T-helper 17 cell (primary cell): ENCODE measurements around the gene AQP12A. TPM values are rescaled to one million over a fixed set of nuclear protein-coding genes. Genes with fewer than 3 reads are reported as not detected.
"Not testable (repeated sequence)": the region's sequence is repeated elsewhere in the genome, so short reads cannot be mapped to it uniquely, and the experiment has no call there.

Experiments
- ATAC-seq: fragments of 150-1000 bp; cut with Tn5 transposase; 2 replicates; pipeline ENCODE4 v1.10.0; 2021; ENCODE audit warnings: mild to moderate bottlenecking, moderate library complexity
- DNase-seq, 3 donors: peaks; one replicate each; pipeline versions ENCODE4 v3.0.0 to v3.0.0-alpha.2; 2020 to 2021
- H3K9me3 ChIP-seq: one replicate; pipeline ENCODE4 v1.7.0; 2013; ENCODE audit warnings: low read length, mild to moderate bottlenecking; ENCODE audit not compliant: control insufficient read depth, poor library complexity, severe bottlenecking
- H3K27ac Mint-ChIP-seq: one replicate; pipeline ENCODE4 v1.8.0; 2022; ENCODE audit warnings: mild to moderate bottlenecking, moderate library complexity, mixed read lengths
- H3K27me3 Mint-ChIP-seq: one replicate; pipeline ENCODE4 v1.8.0; 2022; ENCODE audit warnings: mixed read lengths
- H3K36me3 Mint-ChIP-seq: one replicate; pipeline ENCODE4 v1.8.0; 2022; ENCODE audit warnings: low read depth, mixed read lengths
- H3K4me1 Mint-ChIP-seq: one replicate; pipeline ENCODE4 v1.8.0; 2022; ENCODE audit warnings: mild to moderate bottlenecking, mixed read lengths
- H3K4me3 Mint-ChIP-seq: one replicate; pipeline ENCODE4 v1.8.0; 2022; ENCODE audit warnings: mild to moderate bottlenecking, moderate library complexity, mixed read lengths
- total RNA-seq, 4 donors: library from RNA in 2 of 4; stranded (reverse) in 2 of 4; gene quantifications; one replicate each; pipeline ENCODE4 v1.2.3 and lab custom pipeline; 2022 to 2026

The AQP12A gene
- total RNA-seq (not detected), total RNA-seq (lab: John Stamatoyannopoulos, UW) (0 reads per million in 2 donors)

GRCh38 chr2:240691631-240692420 lies at the start of gene AQP12A:
AQP12A (plus strand) TSS chr2:240691866; CDS start chr2:240691914, 48 bp downstream.
- H3K4me3 Mint-ChIP-seq, H3K9me3 ChIP-seq, H3K36me3 Mint-ChIP-seq, H3K4me1 Mint-ChIP-seq, ATAC-seq, DNase-seq, H3K27ac Mint-ChIP-seq, H3K27me3 Mint-ChIP-seq: not testable (repeated sequence)

- DNase-seq (no peak), ATAC-seq (no peak)
- H3K4me3 Mint-ChIP-seq, result no peak overlapping the region
- no peak overlapping the region for H3K27ac Mint-ChIP-seq
- H3K36me3 Mint-ChIP-seq, result no peaks in the 10 kb centered on the region
- H3K27me3 Mint-ChIP-seq, result no peaks in the 10 kb centered on the region
- H3K4me1 Mint-ChIP-seq, result no peaks in the 10 kb centered on the region
- H3K9me3 ChIP-seq, result no peaks in the 10 kb centered on the region
Observed at GRCh38 chr2:240642061-240642805, 49.4 kb upstream of the AQP12A start.

GRCh38 chr2:240642806-240643092 lies 48.9 kb upstream of the AQP12A start:
- Mint-ChIP-seq H3K36me3 (no peaks in the 10 kb centered on the region), H3K4me3 (no peak overlapping the region), H3K27ac (no peak overlapping the region), H3K27me3 (peaks cover 5% of the 10 kb centered on the region), H3K4me1 (no peaks in the 10 kb centered on the region)
- DNase-seq (no peak), ATAC-seq (no peak)
- H3K9me3 ChIP-seq, result no peaks in the 10 kb centered on the region

GRCh38 chr2:240643093-240643810 lies 48.4 kb upstream of the AQP12A start:
- Mint-ChIP-seq H3K4me1 (no peaks in the 10 kb centered on the region), H3K4me3 (peak overlapping the region; percentile 21), H3K36me3 (no peaks in the 10 kb centered on the region), H3K27ac (no peak overlapping the region), H3K27me3 (peaks cover 10% of the 10 kb centered on the region)
- ATAC-seq (no peak), DNase-seq (no peak)
- no peaks in the 10 kb centered on the region for H3K9me3 ChIP-seq

GRCh38 chr2:240643811-240644150 lies 47.9 kb upstream of the AQP12A start:
- no peaks in the 10 kb centered on the region for H3K4me1 Mint-ChIP-seq
- DNase-seq (no peak), ATAC-seq (no peak)
- peaks cover 15% of the 10 kb centered on the region for H3K27me3 Mint-ChIP-seq
- no peaks in the 10 kb centered on the region for H3K9me3 ChIP-seq
- H3K27ac Mint-ChIP-seq, result no peak overlapping the region
- H3K36me3 Mint-ChIP-seq, result no peaks in the 10 kb centered on the region
- H3K4me3 Mint-ChIP-seq, result peak overlapping the region; percentile 21

- DNase-seq (no peak), ATAC-seq (no peak)
- H3K9me3 ChIP-seq, result no peaks in the 10 kb centered on the region
- Mint-ChIP-seq H3K4me1 (no peaks in the 10 kb centered on the region), H3K27ac (no peak overlapping the region), H3K27me3 (peaks cover 19% of the 10 kb centered on the region), H3K4me3 (no peak overlapping the region), H3K36me3 (no peaks in the 10 kb centered on the region)
Observed at GRCh38 chr2:240644171-240644651, 47.5 kb upstream of the AQP12A start.

GRCh38 chr2:240644859-240645301 lies 46.8 kb upstream of the AQP12A start:
- H3K27ac Mint-ChIP-seq, result no peak overlapping the region
- ATAC-seq (no peak), DNase-seq (no peak)
- peaks cover 25% of the 10 kb centered on the region for H3K27me3 Mint-ChIP-seq
- no peaks in the 10 kb centered on the region for H3K9me3 ChIP-seq
- H3K36me3 Mint-ChIP-seq, result no peaks in the 10 kb centered on the region
- no peaks in the 10 kb centered on the region for H3K4me1 Mint-ChIP-seq
- no peak overlapping the region for H3K4me3 Mint-ChIP-seq

- Mint-ChIP-seq H3K4me1 (no peaks in the 10 kb centered on the region), H3K27ac (no peak overlapping the region), H3K4me3 (no peak overlapping the region), H3K36me3 (no peaks in the 10 kb centered on the region), H3K27me3 (peaks cover 27% of the 10 kb centered on the region)
- ATAC-seq (no peak), DNase-seq (no peak)
- H3K9me3 ChIP-seq, result no peaks in the 10 kb centered on the region
Observed at GRCh38 chr2:240645346-240645745, 46.3 kb upstream of the AQP12A start.

- Mint-ChIP-seq H3K4me1 (no peaks in the 10 kb centered on the region), H3K27ac (no peak overlapping the region), H3K27me3 (peaks cover 31% of the 10 kb centered on the region), H3K36me3 (no peaks in the 10 kb centered on the region), H3K4me3 (no peak overlapping the region)
- DNase-seq (no peak), ATAC-seq (peak; percentile 25)
- no peaks in the 10 kb centered on the region for H3K9me3 ChIP-seq
Observed at GRCh38 chr2:240645801-240646175, 45.9 kb upstream of the AQP12A start.

- Mint-ChIP-seq H3K36me3 (no peaks in the 10 kb centered on the region), H3K4me3 (no peak overlapping the region), H3K27ac (no peak overlapping the region), H3K4me1 (no peaks in the 10 kb centered on the region), H3K27me3 (peaks cover 37% of the 10 kb centered on the region)
- H3K9me3 ChIP-seq, result no peaks in the 10 kb centered on the region
- DNase-seq, result no peak
- ATAC-seq, result peak; percentile 55
Observed at GRCh38 chr2:240646176-240646899, 45.3 kb upstream of the AQP12A start.

- DNase-seq, result no peak
- Mint-ChIP-seq H3K4me1 (no peaks in the 10 kb centered on the region), H3K27ac (no peak overlapping the region), H3K36me3 (no peaks in the 10 kb centered on the region), H3K4me3 (no peak overlapping the region), H3K27me3 (peaks cover 40% of the 10 kb centered on the region)
- no peaks in the 10 kb centered on the region for H3K9me3 ChIP-seq
- no peak for ATAC-seq
Observed at GRCh38 chr2:240646900-240647502, 44.7 kb upstream of the AQP12A start.

GRCh38 chr2:240647503-240648154 lies 44.0 kb upstream of the AQP12A start:
- DNase-seq (no peak), ATAC-seq (no peak)
- no peaks in the 10 kb centered on the region for H3K4me1 Mint-ChIP-seq
- no peaks in the 10 kb centered on the region for H3K9me3 ChIP-seq
- no peak overlapping the region for H3K27ac Mint-ChIP-seq
- peaks cover 44% of the 10 kb centered on the region for H3K27me3 Mint-ChIP-seq
- no peaks in the 10 kb centered on the region for H3K36me3 Mint-ChIP-seq
- H3K4me3 Mint-ChIP-seq, result no peak overlapping the region
